GM18858 (cell line): ENCODE measurements around the gene KLHL12.
"Not testable (repeated sequence)": the region's sequence is repeated elsewhere in the genome, so short reads cannot be mapped to it uniquely, and the experiment has no call there.

Source experiments
- ATAC-seq: cut with Tn5 transposase; IDR thresholded peaks from one replicate; pipeline ENCODE4 v1.9.1; 2021; ENCODE audit not compliant: unreplicated experiment

The KLHL12 gene

DNA sequence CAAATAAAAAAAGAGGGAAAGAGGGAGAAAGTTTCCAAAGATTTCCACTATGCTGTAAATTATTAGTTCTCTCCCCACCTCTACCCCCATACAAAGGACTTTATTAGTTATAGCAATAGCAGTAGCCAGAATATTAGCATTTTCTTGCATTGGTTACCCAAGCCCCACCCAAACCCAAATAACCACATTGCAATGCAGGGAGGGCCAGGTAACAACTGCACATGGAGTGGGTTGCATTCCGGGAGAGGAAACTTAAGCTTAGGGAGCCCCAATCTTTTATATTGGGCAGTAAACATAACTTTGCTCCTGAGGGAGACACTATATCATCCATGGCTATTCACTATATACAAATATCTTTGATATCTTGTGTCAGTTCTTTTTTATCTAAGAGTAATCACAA lies 25.1 kb upstream of the KLHL12 start:
- no peak for ATAC-seq

DNA sequence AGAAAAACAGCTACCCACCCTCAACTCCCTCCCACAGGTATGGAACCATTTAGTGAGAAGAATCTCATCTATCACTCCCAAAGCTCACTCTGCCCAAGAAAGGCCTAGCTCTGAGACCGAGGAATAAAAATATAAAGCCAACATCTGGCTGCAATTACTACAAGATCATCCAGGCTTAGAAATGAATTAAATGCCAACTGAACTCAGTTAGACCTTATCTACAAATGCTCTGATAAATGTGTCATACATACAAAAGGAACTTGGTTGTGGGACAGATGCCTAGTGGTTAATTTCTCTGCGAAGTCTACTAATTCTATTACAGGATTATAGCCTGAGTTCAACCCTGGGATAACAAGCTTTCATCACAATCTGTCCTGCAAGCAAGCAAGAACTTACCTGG lies 24.4 kb upstream of the KLHL12 start:
- ATAC-seq, result no peak

DNA sequence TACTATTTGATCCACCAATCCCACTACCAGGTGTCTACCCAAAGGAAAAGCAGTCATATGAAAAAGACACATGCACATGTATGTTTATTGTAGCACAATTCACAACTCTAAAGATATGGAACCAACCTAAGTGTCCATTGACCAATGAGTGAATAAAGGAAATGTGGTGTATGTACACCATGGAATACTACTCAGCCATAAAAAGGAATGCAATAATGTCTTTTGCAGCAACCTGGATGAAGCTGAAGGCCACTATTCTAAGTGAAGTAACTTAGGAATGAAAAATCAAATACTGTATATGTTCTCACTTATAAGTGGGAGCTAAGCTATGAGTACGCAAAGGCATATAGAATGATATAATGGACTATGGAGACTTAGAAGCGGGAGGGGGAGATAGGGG lies 18.4 kb upstream of the KLHL12 start:
- no peak for ATAC-seq

DNA sequence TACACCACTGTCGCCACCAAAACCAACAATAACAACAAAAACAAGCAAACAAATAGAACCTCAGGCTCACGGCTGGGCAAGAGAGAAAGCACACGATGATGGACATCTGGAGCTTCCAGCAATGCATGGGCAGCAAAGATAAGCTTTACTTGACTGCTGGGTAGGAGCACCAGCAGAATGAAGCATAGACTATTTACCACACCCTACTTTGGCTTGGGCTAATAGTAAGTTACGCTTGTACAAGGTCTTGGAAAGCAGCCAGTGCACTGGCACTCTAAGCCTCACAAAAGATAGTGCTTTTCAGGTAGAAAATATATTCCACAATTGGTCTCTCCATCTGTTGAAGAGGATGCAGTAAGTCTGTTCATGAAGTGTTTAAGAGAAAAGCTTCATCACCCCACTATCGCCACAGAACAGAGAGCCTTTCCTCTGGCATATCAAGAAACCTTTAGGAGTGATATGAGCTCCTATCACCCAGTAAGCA lies 17.4 kb upstream of the KLHL12 start:
- no peak for ATAC-seq

DNA sequence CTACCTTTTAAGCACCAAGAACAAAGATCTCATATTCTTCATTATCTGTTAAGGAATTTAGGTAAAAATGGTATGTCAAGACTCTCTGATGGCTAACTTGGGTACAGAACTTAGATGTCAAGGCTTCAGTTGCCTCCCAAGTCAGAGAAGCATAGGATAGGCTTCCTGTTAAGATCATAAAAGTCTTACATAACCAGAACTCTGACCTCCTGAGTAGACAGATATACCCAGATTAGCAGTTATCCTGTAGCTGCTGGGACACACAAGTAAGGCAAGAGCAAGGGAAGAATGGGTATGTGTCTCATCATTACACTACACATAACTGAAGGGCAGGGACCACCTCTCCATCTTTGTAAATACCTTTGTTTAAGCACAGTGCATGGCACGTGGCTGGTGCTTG lies 15.4 kb upstream of the KLHL12 start:
- no peak for ATAC-seq

DNA sequence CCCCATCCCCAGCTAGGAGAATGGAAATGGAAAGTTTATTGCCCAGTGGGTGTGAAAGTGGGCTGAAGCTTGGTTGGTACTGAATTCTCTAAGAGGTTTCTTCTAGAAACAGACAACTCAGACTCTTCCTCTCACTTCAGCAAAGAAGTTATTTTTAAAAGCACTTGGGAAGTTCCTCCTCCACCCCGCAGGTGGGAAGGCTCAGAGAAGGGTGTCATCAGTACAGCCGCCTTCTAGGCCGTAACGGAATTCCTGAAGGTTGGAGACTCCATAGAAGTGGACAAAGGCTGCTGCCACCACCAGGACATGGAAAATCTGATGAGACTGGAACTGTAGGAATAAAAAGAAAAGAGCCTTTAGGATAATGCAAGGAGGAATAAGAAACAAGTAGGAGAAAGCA lies 14.3 kb upstream of the KLHL12 start:
- ATAC-seq, result no peak

DNA sequence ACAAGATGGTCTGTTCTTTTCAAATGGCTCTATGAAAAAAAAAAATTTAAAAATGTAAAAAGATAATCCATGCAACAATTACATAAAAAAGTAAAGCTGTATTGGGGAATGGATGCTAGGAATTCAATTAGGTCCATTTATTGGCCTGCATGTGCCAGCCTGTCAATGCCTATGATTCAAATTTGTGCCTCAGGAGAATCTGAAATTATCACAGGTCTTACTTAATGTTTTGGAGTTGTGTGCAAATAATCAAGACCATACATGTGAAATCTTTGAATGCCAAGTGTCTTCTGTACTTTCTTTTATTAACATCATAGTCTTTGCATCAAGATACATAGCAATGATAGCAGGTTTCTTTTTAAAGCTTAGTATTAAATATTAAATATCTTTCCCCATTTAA lies 13.5 kb upstream of the KLHL12 start:
- ATAC-seq, result no peak

DNA sequence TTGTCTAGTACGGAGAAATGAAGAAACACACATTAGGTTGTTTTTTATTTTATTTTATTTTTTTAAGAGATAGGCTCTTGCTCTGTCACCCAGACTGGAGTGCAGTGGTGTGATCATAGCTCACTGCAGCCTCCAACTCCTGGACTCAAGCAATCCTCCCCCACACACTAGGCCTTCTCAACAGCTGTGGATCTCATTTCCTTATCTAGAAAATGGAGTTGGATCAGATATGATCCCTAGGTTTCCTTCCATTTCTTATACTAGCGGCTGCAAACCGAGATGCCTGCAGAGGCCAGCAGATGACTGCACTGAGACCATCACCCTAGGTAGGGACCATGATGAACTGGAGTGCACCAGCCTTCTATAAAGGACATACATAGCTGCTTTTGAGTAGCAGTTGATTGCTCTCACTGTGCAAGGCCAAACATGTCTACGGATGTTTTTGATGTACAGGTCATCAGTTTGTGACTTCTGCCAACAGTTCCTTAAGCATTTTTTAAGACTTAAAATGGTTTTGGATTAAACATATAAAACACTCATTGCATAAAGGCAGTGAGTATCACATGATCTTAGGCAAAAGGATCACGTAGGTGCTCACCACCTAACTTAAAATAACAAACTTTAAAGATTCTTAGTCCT lies 11.4 kb upstream of the KLHL12 start:
- no peak for ATAC-seq

DNA sequence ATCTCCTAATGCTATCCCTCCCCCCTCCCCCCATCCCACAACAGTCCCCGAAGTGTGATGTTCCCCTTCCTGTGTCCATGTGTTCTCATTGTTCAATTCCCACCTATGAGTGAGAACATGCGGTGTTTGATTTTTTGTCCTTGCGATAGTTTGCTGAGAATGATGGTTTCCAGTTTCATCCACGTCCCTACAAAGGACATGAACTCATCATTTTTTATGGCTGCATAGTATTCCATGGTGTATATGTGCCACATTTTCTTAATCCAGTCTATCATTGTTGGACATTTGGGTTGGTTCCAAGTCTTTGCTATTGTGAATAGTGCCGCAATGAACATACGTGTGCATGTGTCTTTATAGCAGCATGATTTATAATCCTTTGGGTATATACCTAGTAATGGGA lies 9.4 kb upstream of the KLHL12 start:
- ATAC-seq, result not testable (repeated sequence)

DNA sequence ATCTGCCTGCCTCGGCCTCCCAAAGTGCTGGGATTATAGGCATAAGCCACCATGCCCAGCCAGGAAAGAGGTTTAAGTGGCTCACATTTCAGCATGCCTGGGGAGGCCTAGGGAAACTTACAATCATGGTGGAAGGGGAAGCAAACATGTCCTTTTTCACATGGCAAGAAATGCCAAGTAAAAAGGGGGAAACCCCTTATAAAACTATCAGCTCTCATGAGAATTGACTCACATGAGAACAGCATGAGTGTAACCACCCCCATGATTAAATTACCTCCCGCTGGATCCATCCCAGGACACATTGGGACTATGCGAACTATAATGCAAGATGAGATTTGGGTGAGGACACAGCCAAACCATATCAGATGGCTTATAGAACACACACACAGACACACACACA lies 8.8 kb upstream of the KLHL12 start:
- ATAC-seq, result no peak

DNA sequence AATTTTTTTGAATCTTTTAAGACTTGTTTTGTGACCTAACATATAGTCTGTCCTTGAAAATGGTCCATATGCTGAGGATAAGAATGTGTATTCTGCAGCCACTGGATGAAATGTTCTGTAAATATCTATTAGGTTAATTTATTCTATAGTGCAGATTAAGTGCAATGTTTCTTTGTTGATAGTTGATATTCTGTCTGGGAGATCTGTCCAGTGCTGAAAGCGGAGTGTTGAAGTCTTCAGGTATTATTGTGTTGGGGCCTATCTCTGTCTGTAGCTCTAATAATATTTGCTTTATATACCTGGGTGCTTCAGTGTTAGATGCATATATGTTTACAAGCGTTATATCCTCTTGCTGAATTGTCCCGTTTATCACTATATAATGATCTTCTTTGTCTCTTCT lies 7.7 kb upstream of the KLHL12 start:
- ATAC-seq, result no peak

DNA sequence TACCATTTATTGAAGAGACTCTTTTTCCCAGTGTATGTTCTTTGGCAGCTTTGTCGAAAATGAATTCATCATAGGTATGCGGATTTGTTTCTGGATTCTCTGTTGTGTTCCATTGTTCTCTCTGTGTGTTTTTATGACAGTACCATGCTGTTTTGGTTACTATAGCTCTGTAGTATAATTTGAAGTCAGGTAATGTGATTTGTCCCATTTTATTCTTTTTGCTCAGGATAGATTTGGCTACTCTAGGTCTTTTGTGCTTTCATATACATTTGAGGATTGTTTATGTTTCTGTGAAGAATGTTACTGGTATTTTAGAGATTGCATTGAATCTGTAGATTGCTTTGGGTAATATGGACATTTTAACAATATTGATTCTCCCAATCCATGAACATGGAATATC lies 5.4 kb upstream of the KLHL12 start:
- ATAC-seq, result no peak

DNA sequence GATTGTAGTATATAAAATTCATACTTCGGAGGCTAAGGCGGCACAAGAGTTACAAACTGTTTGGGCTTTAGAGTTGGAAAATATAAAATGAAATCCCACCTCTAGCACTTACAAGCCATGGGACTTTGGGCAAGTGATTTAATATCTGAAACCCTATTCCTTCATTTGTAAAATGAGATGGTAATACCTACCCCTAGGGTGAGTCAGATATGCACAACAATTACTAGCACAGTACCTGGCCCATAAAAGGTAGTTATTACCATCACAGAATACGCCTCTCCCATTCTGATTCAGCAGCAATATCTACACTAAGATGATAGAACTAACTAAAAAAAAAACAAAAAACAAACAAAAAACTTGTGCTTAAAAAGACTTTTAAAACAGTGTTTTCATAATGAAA lies 3.5 kb downstream of the KLHL12 start:
- ATAC-seq, result no peak

DNA sequence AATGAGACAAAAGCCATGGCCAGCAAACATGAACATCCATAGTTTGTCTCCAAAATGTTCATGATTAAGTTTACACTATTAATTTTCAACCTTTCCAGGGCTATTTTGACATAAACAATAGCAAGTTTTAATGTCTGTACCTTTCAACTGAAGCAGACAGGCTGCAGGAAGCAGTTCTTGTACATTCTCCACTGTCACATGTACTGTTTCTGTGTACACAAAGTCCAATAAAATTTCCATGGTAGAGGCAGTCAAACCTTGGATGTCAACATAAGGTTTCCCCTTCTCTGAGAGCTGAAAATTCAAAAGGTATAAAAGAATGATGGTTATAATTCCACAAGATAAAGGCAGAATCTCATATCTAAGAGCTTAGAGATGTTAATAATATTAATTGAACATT lies 7.4 kb downstream of the KLHL12 start:
- ATAC-seq, result no peak

DNA sequence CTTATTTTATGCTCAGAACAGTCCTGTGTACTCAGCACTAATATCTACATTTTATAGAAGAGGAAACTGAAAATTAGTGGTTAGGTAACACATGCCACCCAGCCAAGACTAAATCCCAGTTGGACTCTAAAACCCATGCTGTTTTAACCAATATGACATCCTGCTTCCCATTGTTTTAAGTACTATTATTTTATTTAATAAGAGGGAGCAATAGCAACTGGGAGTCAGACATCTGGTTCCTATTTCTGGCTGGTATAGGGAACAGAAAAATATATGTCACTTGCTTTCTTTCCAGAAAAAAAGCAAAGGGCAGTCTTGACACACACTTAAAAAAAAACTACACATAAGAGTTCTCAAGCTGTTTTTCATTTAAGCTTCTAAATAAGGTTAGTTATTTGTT lies 11.9 kb downstream of the KLHL12 start:
- ATAC-seq, result no peak

DNA sequence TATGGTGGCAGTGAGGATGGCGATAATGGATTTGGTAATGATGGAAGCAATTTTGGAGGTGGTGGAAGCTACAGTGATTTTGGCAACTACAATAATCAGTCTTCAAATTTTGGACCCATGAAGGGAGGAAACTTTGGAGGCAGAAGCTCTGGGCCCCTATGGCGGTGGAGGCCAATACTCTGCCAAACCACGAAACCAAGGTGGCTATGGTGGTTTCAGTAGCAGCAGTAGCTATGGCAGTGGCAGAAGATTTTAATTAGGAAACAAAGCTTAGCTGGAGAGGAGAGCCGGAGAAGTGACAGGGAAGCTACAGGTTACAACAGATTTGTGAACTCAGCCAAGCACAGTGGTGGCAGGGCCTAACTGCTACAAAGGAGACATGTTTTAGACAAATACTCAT lies 14.6 kb downstream of the KLHL12 start:
- not testable (repeated sequence) for ATAC-seq

DNA sequence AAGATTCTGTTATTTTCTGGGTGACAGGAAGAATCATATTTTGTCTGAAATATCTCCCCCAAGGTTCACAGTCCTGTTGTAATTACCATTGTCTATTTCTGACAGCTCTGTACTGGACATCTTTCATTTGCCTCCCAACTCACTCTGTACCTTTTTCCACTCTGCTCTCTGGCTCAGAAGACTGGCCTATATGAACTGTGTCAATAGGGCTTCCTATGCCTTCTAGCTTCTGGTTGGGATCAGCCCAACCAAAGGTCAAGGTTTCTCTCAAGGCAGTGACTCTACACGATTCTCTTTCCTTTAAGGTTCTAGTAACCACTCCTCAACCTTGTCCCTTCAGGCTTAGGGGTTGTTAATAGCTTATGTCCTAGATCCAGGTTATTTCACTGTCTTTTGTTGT lies 17.5 kb downstream of the KLHL12 start:
- ATAC-seq, result no peak

DNA sequence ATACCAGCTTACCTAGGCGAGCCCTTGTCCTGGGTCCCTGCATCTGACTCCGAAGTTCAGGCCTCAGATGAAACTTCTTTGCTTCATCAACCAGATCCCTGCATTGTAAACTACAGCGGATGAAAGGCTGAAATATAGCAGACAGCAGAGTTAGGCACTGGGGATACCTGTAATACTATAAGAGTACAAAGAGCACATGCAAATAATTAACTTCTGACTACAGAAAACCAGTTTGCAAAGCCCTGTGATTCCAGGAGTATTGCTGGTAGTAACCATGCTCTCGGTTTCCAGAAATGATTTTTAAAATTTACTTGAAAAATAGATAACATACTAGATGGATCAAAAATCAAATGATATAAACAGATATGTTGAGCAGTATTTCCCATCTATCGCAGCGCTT lies 18.0 kb downstream of the KLHL12 start:
- no peak for ATAC-seq

DNA sequence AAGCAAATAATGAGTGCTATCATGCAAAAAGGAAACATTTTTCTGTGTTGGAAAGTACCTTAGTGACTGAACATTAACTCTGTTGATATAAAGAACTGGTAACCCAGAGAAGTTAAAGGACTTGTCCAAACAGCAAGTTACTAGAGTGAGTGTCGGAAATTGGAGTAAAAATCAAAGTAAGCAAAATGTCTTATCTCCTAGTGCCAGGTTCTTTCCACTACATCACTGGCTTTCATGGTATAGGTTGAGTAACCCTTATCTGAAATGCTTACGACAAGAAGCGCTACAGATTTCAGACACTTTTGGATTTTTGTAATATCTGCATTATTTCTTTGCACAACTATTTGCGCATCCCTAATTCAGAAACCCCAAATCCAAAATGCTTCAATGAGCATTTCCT lies 21.7 kb downstream of the KLHL12 start:
- ATAC-seq, result no peak

DNA sequence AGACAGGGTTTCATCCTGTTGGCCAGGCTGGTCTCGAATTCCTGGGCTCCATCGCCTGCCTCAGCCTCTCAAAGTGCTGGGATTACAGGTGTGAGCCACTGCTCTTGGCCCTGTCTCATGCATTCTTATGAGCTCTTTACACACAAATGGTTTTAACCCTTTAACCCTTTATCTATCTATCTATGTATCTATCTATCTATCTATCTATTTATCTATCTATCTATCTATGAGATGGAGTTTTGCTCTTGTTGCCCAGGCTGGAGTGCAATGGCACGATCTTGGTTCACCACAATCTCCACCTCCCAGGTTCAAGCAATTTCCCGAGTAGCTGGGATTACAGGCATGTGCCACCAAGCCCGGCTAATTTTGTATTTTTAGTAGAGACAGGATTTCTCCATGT lies 23.2 kb downstream of the KLHL12 start:
- not testable (repeated sequence) for ATAC-seq

DNA sequence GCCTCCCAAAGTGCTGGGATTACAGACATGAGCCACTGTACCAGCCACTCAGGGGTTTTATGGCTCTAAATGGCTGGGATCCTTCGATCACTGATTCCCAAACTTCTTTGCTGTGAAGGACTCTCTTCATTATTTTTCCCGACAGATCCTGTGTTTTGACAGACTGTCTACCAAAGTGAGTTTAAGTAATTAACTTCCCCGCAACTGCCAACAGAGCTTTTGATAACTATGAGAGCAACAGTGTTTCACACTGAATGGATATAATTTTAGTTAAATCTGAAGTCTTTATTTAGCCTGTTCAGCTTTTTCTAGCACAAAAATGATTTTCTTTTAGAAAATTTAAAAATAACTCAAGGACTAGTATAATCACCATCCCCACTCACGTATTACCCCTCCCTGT lies 25.5 kb downstream of the KLHL12 start:
- no peak for ATAC-seq

DNA sequence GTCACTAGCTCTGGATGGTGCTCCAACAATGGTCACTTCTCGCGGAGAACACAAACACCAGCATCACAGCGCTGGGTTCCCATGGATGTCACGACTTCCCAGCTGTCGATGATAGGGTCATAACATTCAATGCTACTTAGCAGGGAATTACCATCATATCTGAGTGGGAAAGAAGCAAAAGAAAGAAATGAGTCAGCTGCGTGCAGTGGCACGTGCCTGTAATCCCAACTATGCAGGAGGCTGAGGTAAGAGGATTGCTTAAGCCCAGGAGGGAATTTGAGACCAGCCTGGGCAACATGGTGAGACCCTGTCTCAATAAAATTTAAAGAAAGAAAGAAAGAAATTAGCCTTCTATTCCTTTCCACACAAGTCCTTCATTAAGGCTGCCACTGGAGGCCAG lies 34.5 kb downstream of the KLHL12 start:
- ATAC-seq, result no peak

DNA sequence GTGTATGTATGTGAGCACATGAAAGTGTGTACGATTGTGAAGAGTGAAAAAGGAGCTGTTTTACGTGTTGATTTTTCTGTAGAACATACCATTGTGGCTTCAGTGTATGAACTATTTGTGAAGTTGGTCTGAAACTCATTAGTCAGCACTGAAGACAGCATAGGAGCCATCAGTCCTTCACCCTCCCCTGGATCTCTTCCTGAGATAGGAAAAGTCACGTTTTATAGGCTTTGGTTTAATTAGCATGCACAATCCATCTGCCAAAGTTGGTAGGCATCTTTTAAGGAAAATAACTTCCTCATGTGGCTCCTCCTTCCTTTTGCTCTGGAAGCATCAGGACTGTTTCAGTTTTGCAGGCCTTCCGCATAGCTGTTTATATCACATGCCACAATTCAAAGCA lies 36.6 kb downstream of the KLHL12 start:
- no peak for ATAC-seq
